ENCODE data around the gene PRODH2.

The PRODH2 gene

GRCh38 chr19:35793381-35794165, 19.1 kb downstream of the PRODH2 start:
- no peak for DNase-seq

GRCh38 chr19:35792888-35793287, 19.8 kb downstream of the PRODH2 start:
- DNase-seq, result no peak

GRCh38 chr19:35792312-35792711, 20.3 kb downstream of the PRODH2 start:
- DNase-seq, result no peak

GRCh38 chr19:35791814-35792279, 20.8 kb downstream of the PRODH2 start:
- DNase-seq, result no peak

GRCh38 chr19:35790981-35791813, 21.4 kb downstream of the PRODH2 start:
- DNase-seq, result no peak

GRCh38 chr19:35789978-35790944, 22.4 kb downstream of the PRODH2 start:
- no peak for DNase-seq

- no peak for DNase-seq
Measured at GRCh38 chr19:35789195-35789977, 23.3 kb downstream of the PRODH2 start.

GRCh38 chr19:35788205-35788960, 24.3 kb downstream of the PRODH2 start:
- no peak for DNase-seq

- no peak for DNase-seq
Measured at GRCh38 chr19:35787227-35787799, 25.3 kb downstream of the PRODH2 start.

GRCh38 chr19:35786299-35787160, 26.1 kb downstream of the PRODH2 start:
- DNase-seq, result no peak

- DNase-seq, result no peak
Measured at GRCh38 chr19:35785339-35785627, 27.4 kb downstream of the PRODH2 start.

- no peak for DNase-seq
Measured at GRCh38 chr19:35784503-35785338, 27.9 kb downstream of the PRODH2 start.

GRCh38 chr19:35783469-35784434, 28.9 kb downstream of the PRODH2 start:
- no peak for DNase-seq

- DNase-seq, result no peak
Measured at GRCh38 chr19:35782589-35782988, 30.1 kb downstream of the PRODH2 start.

- no peak for DNase-seq
Measured at GRCh38 chr19:35781650-35782049, 31.0 kb downstream of the PRODH2 start.

GRCh38 chr19:35780717-35781116, 31.9 kb downstream of the PRODH2 start:
- no peak for DNase-seq

- DNase-seq, result no peak
Measured at GRCh38 chr19:35780058-35780457, 32.6 kb downstream of the PRODH2 start.

GRCh38 chr19:35779033-35779432, 33.6 kb downstream of the PRODH2 start:
- DNase-seq, result no peak

All from activated T-cell treated with anti-CD3 and anti-CD28 coated beads for 4 hours (primary cell).